Mesangial cell (primary cell): ENCODE results near the gene CHRM5. TPM values are rescaled to one million over a fixed set of nuclear protein-coding genes. Genes with fewer than 3 reads are reported as not detected.

ENCODE experiments used
- total RNA-seq: library from RNA; depleted of rRNA; stranded (reverse); fragments of >200 nt; gene quantifications from 2 replicates; pipeline ENCODE4 v1.2.3, GENCODE V29; 2015

The CHRM5 gene, protein sequence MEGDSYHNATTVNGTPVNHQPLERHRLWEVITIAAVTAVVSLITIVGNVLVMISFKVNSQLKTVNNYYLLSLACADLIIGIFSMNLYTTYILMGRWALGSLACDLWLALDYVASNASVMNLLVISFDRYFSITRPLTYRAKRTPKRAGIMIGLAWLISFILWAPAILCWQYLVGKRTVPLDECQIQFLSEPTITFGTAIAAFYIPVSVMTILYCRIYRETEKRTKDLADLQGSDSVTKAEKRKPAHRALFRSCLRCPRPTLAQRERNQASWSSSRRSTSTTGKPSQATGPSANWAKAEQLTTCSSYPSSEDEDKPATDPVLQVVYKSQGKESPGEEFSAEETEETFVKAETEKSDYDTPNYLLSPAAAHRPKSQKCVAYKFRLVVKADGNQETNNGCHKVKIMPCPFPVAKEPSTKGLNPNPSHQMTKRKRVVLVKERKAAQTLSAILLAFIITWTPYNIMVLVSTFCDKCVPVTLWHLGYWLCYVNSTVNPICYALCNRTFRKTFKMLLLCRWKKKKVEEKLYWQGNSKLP
- under 0.01 TPM in 1 of 2 replicates, not detected in the other for total RNA-seq

GRCh38 chr15:33968224-33968623, at the start of gene CHRM5:
Gene CHRM5 (plus strand): TSS chr15:33968497. CDS start chr15:34062718, 94,221 bp downstream.

GRCh38 chr15:34038871-34039789, 70.8 kb downstream of the CHRM5 start, which contains the start of gene AVEN:
Gene AVEN (minus strand): TSS chr15:34039204. CDS start chr15:34039046, 158 bp downstream.

GRCh38 chr15:34101366-34102174, 133.3 kb downstream of the CHRM5 start, which contains the start of the genes EMC7 and PGBD4:
Gene EMC7 (minus strand): TSS chr15:34101862. CDS start chr15:34101839, 23 bp downstream.
Gene PGBD4 (plus strand): TSS chr15:34102083. CDS start chr15:34102532, 449 bp downstream.

Other genes with a start within 250 kb of the CHRM5 start
- 7.5 and 16.0 TPM in 2 replicates for gene AVEN, start 70.7 kb downstream of the CHRM5 start, total RNA-seq
- 44.0 and 46.4 TPM in 2 replicates for gene EMC7, start 133.4 kb downstream of the CHRM5 start, total RNA-seq
- 0.33 and 1.0 TPM in 2 replicates for gene PGBD4, start 133.6 kb downstream of the CHRM5 start, total RNA-seq
- 20.2 and 28.7 TPM in 2 replicates for gene KATNBL1, start 241.6 kb downstream of the CHRM5 start, total RNA-seq